H9 (cell line): ENCODE data around the gene MSH6. TPM values are rescaled to one million over a fixed set of nuclear protein-coding genes. Genes with fewer than 3 reads are reported as not detected.
A peak's percentile ranks its signal among the peaks of the same experiment; 100 is the strongest.

Experiments used
- DNase-seq: peaks from one replicate; pipeline ENCODE4 v3.0.0-alpha.2; 2017
- H2AFZ ChIP-seq: one replicate; pipeline ENCODE4 v1.6.1; 2013; ENCODE audit warnings: mild to moderate bottlenecking, low read length, control low read depth, moderate library complexity
- H2AK5ac ChIP-seq: 2 replicates; pipeline ENCODE4 v1.6.1; 2013; ENCODE audit warnings: low read length, control low read depth, mixed read lengths; ENCODE audit not compliant: insufficient read length
- H2BK120ac ChIP-seq: one replicate; pipeline ENCODE4 v1.6.1; 2013; ENCODE audit warnings: low read depth, mild to moderate bottlenecking, low read length, control low read depth, inconsistent platforms; ENCODE audit not compliant: poor library complexity, severe bottlenecking
- H2BK12ac ChIP-seq: 2 replicates; pipeline ENCODE4 v1.6.1; 2013; ENCODE audit warnings: low read length, control low read depth, mixed read lengths, low read depth; ENCODE audit not compliant: insufficient read length
- H2BK15ac ChIP-seq: 2 replicates; pipeline ENCODE4 v1.6.1; 2013; ENCODE audit warnings: low read depth, low read length, control low read depth
- H2BK20ac ChIP-seq: one replicate; pipeline ENCODE4 v1.6.1; 2013; ENCODE audit warnings: low read depth, mild to moderate bottlenecking, low read length, control low read depth, inconsistent platforms; ENCODE audit not compliant: poor library complexity, severe bottlenecking
- H2BK5ac ChIP-seq: 2 replicates; pipeline ENCODE4 v1.6.1; 2013; ENCODE audit warnings: low read length, control low read depth, mixed read lengths; ENCODE audit not compliant: insufficient read length
- H3K14ac ChIP-seq: 2 replicates; pipeline ENCODE4 v1.6.1; 2013; ENCODE audit warnings: low read length, control low read depth; ENCODE audit not compliant: insufficient read depth
- H3K18ac ChIP-seq: 2 replicates; pipeline ENCODE4 v1.6.1; 2013; ENCODE audit warnings: low read depth, mild to moderate bottlenecking, mixed read lengths, low read length, control low read depth; ENCODE audit not compliant: insufficient read length
- H3K23ac ChIP-seq: 2 replicates; pipeline ENCODE4 v1.6.1; 2013; ENCODE audit warnings: low read length, control low read depth, mixed read lengths, low read depth; ENCODE audit not compliant: insufficient read length
- H3K23me2 ChIP-seq: 2 replicates; pipeline ENCODE4 v1.6.1; 2013; ENCODE audit warnings: low read depth, mild to moderate bottlenecking, mixed read lengths, low read length, control low read depth; ENCODE audit not compliant: insufficient read length, poor library complexity, severe bottlenecking
- H3K27ac ChIP-seq: 2 replicates; pipeline ENCODE4 v1.5.1; 2013; ENCODE audit warnings: low read length, control low read depth, mixed read lengths, low read depth; ENCODE audit not compliant: insufficient read length
- H3K27me3 ChIP-seq: 2 replicates; pipeline ENCODE4 v1.6.1; 2013; ENCODE audit warnings: low read length, control low read depth, inconsistent platforms; ENCODE audit not compliant: insufficient read depth
- H3K4ac ChIP-seq: 2 replicates; pipeline ENCODE4 v1.6.1; 2013; ENCODE audit warnings: low read depth, mild to moderate bottlenecking, control low read depth, inconsistent platforms, low read length, moderate library complexity
- H3K4me1 ChIP-seq: 2 replicates; pipeline ENCODE4 v1.6.1; 2013; ENCODE audit warnings: low read length, control low read depth, inconsistent platforms; ENCODE audit not compliant: insufficient read depth
- H3K4me2 ChIP-seq: 2 replicates; pipeline ENCODE4 v1.6.1; 2013; ENCODE audit warnings: low read length, control low read depth, mixed read lengths; ENCODE audit not compliant: insufficient read length, insufficient read depth
- H3K56ac ChIP-seq: 2 replicates; pipeline ENCODE4 v1.6.1; 2013; ENCODE audit warnings: low read depth, mild to moderate bottlenecking, mixed read lengths, low read length, control low read depth; ENCODE audit not compliant: insufficient read length
- H3K79me1 ChIP-seq: 2 replicates; pipeline ENCODE4 v1.6.1; 2013; ENCODE audit warnings: low read depth, mild to moderate bottlenecking, moderate library complexity, low read length, control low read depth, inconsistent platforms; ENCODE audit not compliant: insufficient read depth, poor library complexity, severe bottlenecking
- H3K79me2 ChIP-seq: 2 replicates; pipeline ENCODE4 v1.6.1; 2013; ENCODE audit warnings: low read length, control low read depth, inconsistent platforms; ENCODE audit not compliant: insufficient read depth
- H3K9ac ChIP-seq: 2 replicates; pipeline ENCODE4 v1.6.1; 2013; ENCODE audit warnings: low read length, control low read depth, mixed read lengths; ENCODE audit not compliant: insufficient read length; ENCODE audit errors: extremely low read depth
- H3K9me3 ChIP-seq: one replicate; pipeline ENCODE4 v1.6.1; 2013; ENCODE audit warnings: low read depth, low read length, inconsistent platforms; ENCODE audit not compliant: control insufficient read depth
- H3T11ph ChIP-seq: one replicate; pipeline ENCODE4 v1.6.1; 2013; ENCODE audit warnings: mild to moderate bottlenecking, low read length, control low read depth, inconsistent platforms
- H4K20me1 ChIP-seq: one replicate; pipeline ENCODE4 v1.6.1; 2013; ENCODE audit not compliant: control insufficient read depth, insufficient read length, insufficient read depth
- H4K5ac ChIP-seq: 2 replicates; pipeline ENCODE4 v1.6.1; 2013; ENCODE audit warnings: low read depth, mild to moderate bottlenecking, mixed read lengths, low read length, control low read depth; ENCODE audit not compliant: insufficient read length
- H4K8ac ChIP-seq: replicated peaks from 2 replicates; pipeline ENCODE4 v1.6.1; 2013; ENCODE audit warnings: low read length, control low read depth, mixed read lengths, low read depth; ENCODE audit not compliant: insufficient read length
- H4K91ac ChIP-seq: 2 replicates; pipeline ENCODE4 v1.6.1; 2013; ENCODE audit warnings: low read depth, mild to moderate bottlenecking, moderate library complexity, mixed read lengths, low read length, control low read depth; ENCODE audit not compliant: insufficient read length
- H3K27ac Mint-ChIP-seq, 3 experiments: 2 replicates in 2 of 3; 3 replicates in 1 of 3; pipeline ENCODE4 v1.8.0; 2020 to 2021; ENCODE audit warnings: mixed read lengths in 3 of 3, mild to moderate bottlenecking in 1 of 3, moderate library complexity in 1 of 3
- H3K27me3 Mint-ChIP-seq: 2 replicates; pipeline ENCODE4 v1.8.0; 2021; ENCODE audit warnings: low read depth, mild to moderate bottlenecking, moderate library complexity, mixed read lengths
- H3K36me3 Mint-ChIP-seq, 3 experiments: 2 replicates in 2 of 3; 3 replicates in 1 of 3; pipeline ENCODE4 v1.8.0; 2020 to 2021; ENCODE audit warnings: low read depth in 3 of 3, mixed read lengths in 3 of 3; ENCODE audit not compliant: insufficient read depth in 1 of 3
- H3K4me1 Mint-ChIP-seq, 2 experiments: 2 replicates each; pipeline ENCODE4 v1.8.0; 2020; ENCODE audit warnings: mixed read lengths in 2 of 2
- H3K4me3 Mint-ChIP-seq, 2 experiments: 2 replicates in 1 of 2; 3 replicates in 1 of 2; pipeline ENCODE4 v1.8.0; 2020 to 2021; ENCODE audit warnings: mild to moderate bottlenecking in 2 of 2, mixed read lengths in 2 of 2, moderate library complexity in 1 of 2
- H3K9me3 Mint-ChIP-seq, 2 experiments: 2 replicates in 1 of 2; 3 replicates in 1 of 2; pipeline ENCODE4 v1.8.0; 2020; ENCODE audit warnings: mild to moderate bottlenecking in 2 of 2, mixed read lengths in 2 of 2, moderate library complexity in 1 of 2
- CTCF ChIP-seq: fragments of 200-600 bp; sonication (generic); conservative IDR thresholded peaks from 3 replicates; pipeline ENCODE4 v1.8.0; 2021; ENCODE audit warnings: antibody characterized with exemption, mild to moderate bottlenecking
- WGBS: extraction: QIAGEN DNeasy Blood & Tissue Kit; methylation state at CpG from one replicate; pipeline ENCODE4 v1.1.7; 2013; ENCODE audit warnings: missing lambda C conversion rate, low lambda C conversion rate, mixed read lengths; ENCODE audit not compliant: insufficient read length; ENCODE audit errors: extremely low coverage; 5-methylcytosine and 5-hydroxymethylcytosine counted together
- total RNA-seq: library from RNA; stranded (reverse); gene quantifications from 2 replicates; pipeline ENCODE4 v1.2.1, GENCODE V29; 2021

The MSH6 gene
- total RNA-seq, 1 experiment from 2014 or later = 303 TPM

DNA sequence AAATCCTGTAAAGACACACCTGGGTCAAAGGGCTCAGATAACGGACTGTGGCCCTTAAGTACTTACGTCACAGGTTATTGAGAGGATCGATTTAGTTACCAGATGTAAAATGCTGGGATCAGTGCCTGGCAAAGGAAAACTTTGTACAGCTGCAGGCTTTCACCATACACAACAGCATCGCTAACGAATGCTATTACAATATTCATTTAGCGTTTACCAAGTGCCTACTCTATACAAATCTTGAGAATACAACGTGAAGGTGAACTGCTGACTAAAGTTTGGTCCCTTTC, 619 bp upstream of the MSH6 start:
- no peak for DNase-seq
- Mint-ChIP-seq H3K27me3 (no peaks in the 10 kb centered on the region), H3K9me3 (no peaks in the 10 kb centered on the region; a peak in 2 of 5 replicates), H3K4me1 (peaks cover 37 to 42% of the 10 kb centered on the region in 2 experiments), H3K36me3 (peaks cover 12 to 22% (median 18%) of the 10 kb centered on the region in 3 experiments), H3K27ac (peak overlapping the region in 2 of 3 experiments; percentile 49 to 76; a peak in 1 of 7 replicates), H3K4me3 (peak overlapping the region; percentile 74 to 83)
- no CpG with 5 or more reads among the region's 7 CpGs for WGBS
- Histone ChIP-seq H3T11ph (no peak overlapping the region), H3K18ac (peak overlapping the region; percentile 51), H3K23me2 (peaks cover 4% of the 10 kb centered on the region), H2BK15ac (no peak overlapping the region), H2BK12ac (no peak overlapping the region), H3K79me1 (no peaks in the 10 kb centered on the region), H3K4me2 (peak overlapping the region; percentile 88), H2BK5ac (no peak overlapping the region), H4K8ac (no peak overlapping the region), H3K14ac (no peak overlapping the region; the same call in 1 of the 2 replicates), H4K91ac (no peak overlapping the region), H3K27ac (peak overlapping the region; percentile 3), H3K9me3 (no peaks in the 10 kb centered on the region), H3K27me3 (no peaks in the 10 kb centered on the region), H3K4me1 (peaks cover 2% of the 10 kb centered on the region; the same call in 1 of the 2 replicates), H3K56ac (no peak overlapping the region), H2BK120ac (no peak overlapping the region), H3K9ac (peak overlapping the region; percentile 54), H2AK5ac (no peak overlapping the region), H3K79me2 (peaks cover 33% of the 10 kb centered on the region), H3K23ac (no peak overlapping the region), H4K20me1 (no peaks in the 10 kb centered on the region), H4K5ac (no peak overlapping the region), H2BK20ac (no peak overlapping the region), H3K4ac (no peak overlapping the region), H2AFZ (no peak overlapping the region)
- no peak for TF ChIP-seq CTCF
